GM23248 (cell line): Measurements from ENCODE around the gene CD19.

Experiments
- EZH2 ChIP-seq: fragments of 200-600 bp; sonication (generic); IDR thresholded peaks from 2 replicates; pipeline ENCODE4 v1.6.1; 2018; ENCODE audit warnings: antibody characterized with exemption, mild to moderate bottlenecking; ENCODE audit not compliant: insufficient read depth, poor library complexity, severe bottlenecking
- EZH2phosphoT487 ChIP-seq: fragments of 200-600 bp; sonication (generic); IDR thresholded peaks from 2 replicates; pipeline ENCODE4 v1.6.1; 2018; ENCODE audit warnings: antibody characterized with exemption, moderate library complexity, mild to moderate bottlenecking, low read depth; ENCODE audit not compliant: insufficient read depth

DNA sequence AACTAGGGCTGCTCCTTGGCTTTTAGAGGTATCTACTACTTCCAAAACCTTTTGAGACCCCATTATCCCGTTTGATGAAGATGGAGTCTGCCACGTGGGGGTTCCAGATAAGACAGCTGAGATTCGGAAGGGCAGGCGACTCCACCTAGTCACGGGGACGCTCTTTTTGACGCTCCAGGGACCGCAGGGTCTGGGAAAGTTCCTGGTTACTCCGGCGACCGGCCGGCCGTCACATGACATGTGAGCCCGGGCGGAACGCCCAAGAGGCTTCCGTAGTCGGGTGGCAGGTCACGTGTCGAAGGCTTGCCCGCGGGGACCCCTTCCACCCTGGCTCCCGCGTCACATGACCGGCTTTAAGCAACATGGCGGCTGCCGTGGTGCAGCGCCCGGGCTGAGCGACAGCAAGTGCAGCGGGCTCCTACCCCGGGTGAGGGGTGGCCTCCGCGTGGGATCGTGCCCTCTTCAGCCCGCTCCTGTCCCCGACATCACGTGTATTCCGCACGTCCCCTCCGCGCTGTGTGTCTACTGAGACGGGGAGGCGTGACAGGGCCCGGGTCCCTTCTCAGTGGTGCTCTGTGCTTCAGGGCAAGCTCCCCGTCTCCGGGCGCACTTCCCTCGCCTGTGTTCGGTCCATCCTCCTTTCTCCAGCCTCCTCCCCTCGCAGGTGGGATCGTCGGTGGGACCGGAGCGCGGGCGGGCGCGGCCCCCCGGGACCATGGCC, 42.8 kb downstream of the CD19 start, which contains the start of gene SPNS1:
- TF ChIP-seq EZH2, result no peak
- TF ChIP-seq EZH2phosphoT487, result no peak
